NCI-H1417 (cell line): ENCODE measurements around the gene F8A2.
"Not testable (repeated sequence)": the region's sequence is repeated elsewhere in the genome, so short reads cannot be mapped to it uniquely, and the experiment has no call there.

Experiments used
- DNase-seq, 3 experiments: peaks; one replicate each; lab custom pipeline; 2025; lab: John Stamatoyannopoulos, UW

F8A2 gene

GRCh38 chrX:155381843-155382528, at the start of gene F8A2:
TSS of gene F8A2 (plus strand) at chrX:155382095. CDS start at chrX:155382115, 20 bp downstream.
- DNase-seq = not testable (repeated sequence)

GRCh38 chrX:155333544-155334100, 48.3 kb upstream of the F8A2 start:
- no peak for DNase-seq

GRCh38 chrX:155334486-155335336, 47.2 kb upstream of the F8A2 start, which contains the start of gene CLIC2:
TSS of gene CLIC2 (minus strand) at chrX:155334614. CDS start at chrX:155334427, 187 bp downstream.
- DNase-seq = peak in 1 of 3 experiments; percentile 60

- not testable (repeated sequence) for DNase-seq
These were observed 46.6 kb upstream of the F8A2 start for GRCh38 chrX:155335337-155335712.

- DNase-seq = not testable (repeated sequence)
These were observed 36.2 kb upstream of the F8A2 start for GRCh38 chrX:155345689-155346088.

- DNase-seq = not testable (repeated sequence)
These were observed 32.4 kb upstream of the F8A2 start for GRCh38 chrX:155349448-155349847.

- DNase-seq = not testable (repeated sequence)
These were observed 18.2 kb upstream of the F8A2 start for GRCh38 chrX:155363712-155364111.

- not testable (repeated sequence) for DNase-seq
These were observed 8.0 kb upstream of the F8A2 start for GRCh38 chrX:155373777-155374458.

GRCh38 chrX:155379802-155380201, 2.1 kb upstream of the F8A2 start:
- DNase-seq = not testable (repeated sequence)

GRCh38 chrX:155382529-155382967, 653 bp downstream of the F8A2 start:
- DNase-seq = not testable (repeated sequence)

GRCh38 chrX:155389634-155390033, 7.7 kb downstream of the F8A2 start:
- no peak for DNase-seq

- DNase-seq = not testable (repeated sequence)
These were observed 12.9 kb downstream of the F8A2 start for GRCh38 chrX:155394747-155395276.

- DNase-seq = no peak
These were observed 24.5 kb downstream of the F8A2 start for GRCh38 chrX:155406429-155406828.

GRCh38 chrX:155417769-155418168, 35.9 kb downstream of the F8A2 start:
- DNase-seq = no peak
